Measurements from ENCODE around the gene KCNN1. TPM values are rescaled to one million over a fixed set of nuclear protein-coding genes. Genes with fewer than 3 reads are reported as not detected.
"Not testable (repeated sequence)": the region's sequence is repeated elsewhere in the genome, so short reads cannot be mapped to it uniquely, and the experiment has no call there.

Gene KCNN1
- total and polyA plus RNA-seq, 3 donors from 2014 or later: 4.4 to 15.9 (median 10.3) TPM

- TF ChIP-seq CTCF (IDR thresholded peaks at IDR 0.05) (no peak), POLR2A (IDR thresholded peaks at IDR 0.05) (no peak)
- no peak overlapping the region for H3K4me3 ChIP-seq
- H3K9me3 ChIP-seq: no peaks in the 10 kb centered on the region
- no peaks in the 10 kb centered on the region for H3K36me3 ChIP-seq (ENCODE audit: low read depth, missing control alignments)
- no peak overlapping the region for H3K27ac ChIP-seq
- intact Hi-C loops (cut with DNase I; ENCODE audit: low total_unique reads): no loop called here
- no peak for DNase-seq
- H3K27me3 ChIP-seq: no peaks in the 10 kb centered on the region
- 75 to 87% methylated on average over 4 of the region's 4 CpGs for WGBS, 2 donors
- peaks cover 22% of the 10 kb centered on the region for H3K4me1 ChIP-seq
These were observed 60.2 kb downstream of the KCNN1 start for GRCh38 chr19:18027151-18027550.

GRCh38 chr19:18029617-18030338 lies 62.9 kb downstream of the KCNN1 start:
- Histone ChIP-seq H3K4me1 (no peaks in the 10 kb centered on the region), H3K9me3 (no peaks in the 10 kb centered on the region), H3K27ac (no peak overlapping the region), H3K27me3 (no peaks in the 10 kb centered on the region), H3K4me3 (no peak overlapping the region), H3K36me3 (ENCODE audit: low read depth, missing control alignments) (no peaks in the 10 kb centered on the region)
- intact Hi-C loops (cut with DNase I; ENCODE audit: low total_unique reads): no loop called here
- TF ChIP-seq CTCF (IDR thresholded peaks at IDR 0.05) (no peak), POLR2A (IDR thresholded peaks at IDR 0.05) (no peak)
- DNase-seq: no peak
- WGBS, 2 donors: 60 to 73% methylated on average over 8 of the region's 8 CpGs

GRCh38 chr19:18031401-18031800 lies 64.5 kb downstream of the KCNN1 start:
- intact Hi-C loops (cut with DNase I; ENCODE audit: low total_unique reads); H3K27me3 ChIP-seq; H3K27ac ChIP-seq; DNase-seq; H3K4me3 ChIP-seq; H3K4me1 ChIP-seq; H3K36me3 ChIP-seq (ENCODE audit: low read depth, missing control alignments); H3K9me3 ChIP-seq: not testable (repeated sequence)
- 86 to 87% methylated on average over 5 of the region's 5 CpGs for WGBS, 2 donors

- H3K36me3 ChIP-seq (ENCODE audit: low read depth, missing control alignments); H3K4me1 ChIP-seq; intact Hi-C loops (cut with DNase I; ENCODE audit: low total_unique reads); H3K27me3 ChIP-seq; H3K9me3 ChIP-seq; H3K4me3 ChIP-seq; H3K27ac ChIP-seq; DNase-seq: not testable (repeated sequence)
- WGBS, 2 donors: 68 to 81% methylated on average over 2 of the region's 2 CpGs
These were observed 65.2 kb downstream of the KCNN1 start for GRCh38 chr19:18032102-18032501.

- Histone ChIP-seq H3K27ac (no peak overlapping the region), H3K36me3 (ENCODE audit: low read depth, missing control alignments) (no peaks in the 10 kb centered on the region), H3K27me3 (no peaks in the 10 kb centered on the region), H3K4me1 (no peaks in the 10 kb centered on the region), H3K4me3 (no peak overlapping the region), H3K9me3 (no peaks in the 10 kb centered on the region)
- intact Hi-C loops (cut with DNase I; ENCODE audit: low total_unique reads): no loop called here
- 71 to 95% methylated on average over 2 of the region's 2 CpGs for WGBS, 2 donors
- no peak for DNase-seq
- TF ChIP-seq POLR2A (IDR thresholded peaks at IDR 0.05): no peak
- no peak for TF ChIP-seq CTCF (IDR thresholded peaks at IDR 0.05)
These were observed 74.1 kb downstream of the KCNN1 start for GRCh38 chr19:18041054-18041453.

GRCh38 chr19:18043676-18044075 lies 76.8 kb downstream of the KCNN1 start:
- no peaks in the 10 kb centered on the region for H3K36me3 ChIP-seq (ENCODE audit: low read depth, missing control alignments)
- no peak overlapping the region for H3K27ac ChIP-seq
- H3K4me3 ChIP-seq: no peak overlapping the region
- intact Hi-C loops (cut with DNase I; ENCODE audit: low total_unique reads): no loop called here
- H3K27me3 ChIP-seq: no peaks in the 10 kb centered on the region
- WGBS, 2 donors: 83 to 96% methylated on average over 3 of the region's 3 CpGs
- DNase-seq: no peak
- no peaks in the 10 kb centered on the region for H3K9me3 ChIP-seq
- TF ChIP-seq POLR2A (IDR thresholded peaks at IDR 0.05) (no peak), CTCF (IDR thresholded peaks at IDR 0.05) (no peak)
- no peaks in the 10 kb centered on the region for H3K4me1 ChIP-seq

Measured in testis (tissue), 3 donors.